ENCODE measurements around the gene ZNF407.

The ZNF407 gene

DNA sequence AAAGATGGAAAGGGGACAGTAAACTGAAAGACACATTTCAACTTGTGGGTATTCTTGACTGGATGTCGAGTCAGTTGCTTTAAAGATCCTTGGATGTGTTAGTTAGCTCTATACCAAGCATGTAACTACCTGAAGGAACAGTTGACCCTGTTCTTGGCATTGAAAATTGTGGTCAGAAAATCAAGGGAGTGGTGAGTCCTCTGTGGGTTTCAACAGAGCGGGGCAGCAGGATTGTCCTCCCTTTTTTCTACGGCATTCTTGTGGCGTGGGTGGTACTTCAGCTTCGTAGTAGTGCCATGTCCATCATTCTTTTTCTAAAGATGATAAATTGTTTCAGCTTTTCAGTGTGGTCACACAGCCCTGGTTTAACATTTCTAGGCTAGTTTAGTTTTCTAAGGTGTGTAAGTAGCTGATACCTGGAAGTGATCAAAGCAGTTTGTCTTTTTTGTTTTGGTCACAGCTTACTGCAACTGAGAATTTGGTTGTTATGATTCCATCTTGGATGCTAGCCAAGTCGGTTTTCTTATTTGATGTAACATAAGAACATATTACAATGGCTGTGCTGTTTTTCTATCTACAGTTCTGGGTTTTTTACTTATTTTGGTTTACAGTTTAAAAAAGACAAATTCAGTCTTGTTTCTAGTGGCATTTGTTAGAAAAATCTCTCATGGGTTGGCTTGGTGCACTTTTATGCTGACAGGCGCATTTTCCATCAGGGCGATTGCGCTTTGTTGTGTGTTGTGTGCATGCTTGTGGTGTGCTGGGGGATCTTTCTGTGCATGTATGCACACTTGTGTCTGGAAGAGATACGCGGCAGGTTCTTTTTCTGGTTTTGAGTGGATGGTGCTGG lies 84.7 kb downstream of the ZNF407 start:
- no peak for FAIRE-seq

DNA sequence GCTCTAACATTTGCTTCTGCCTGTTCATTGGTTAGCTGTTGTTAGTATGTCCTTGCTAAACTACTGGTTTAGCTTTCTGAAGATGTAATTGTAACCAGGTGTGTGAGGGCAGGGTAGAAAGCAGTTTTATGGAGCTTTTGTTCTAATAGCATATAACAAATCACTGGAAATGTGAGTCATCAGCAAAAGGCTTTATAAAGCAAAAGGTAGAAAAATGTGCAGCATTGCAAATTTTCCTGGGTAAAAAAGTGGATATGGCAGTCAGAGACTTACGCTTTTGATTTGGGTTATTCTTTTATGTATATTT lies 85.3 kb downstream of the ZNF407 start:
- no peak for FAIRE-seq

DNA sequence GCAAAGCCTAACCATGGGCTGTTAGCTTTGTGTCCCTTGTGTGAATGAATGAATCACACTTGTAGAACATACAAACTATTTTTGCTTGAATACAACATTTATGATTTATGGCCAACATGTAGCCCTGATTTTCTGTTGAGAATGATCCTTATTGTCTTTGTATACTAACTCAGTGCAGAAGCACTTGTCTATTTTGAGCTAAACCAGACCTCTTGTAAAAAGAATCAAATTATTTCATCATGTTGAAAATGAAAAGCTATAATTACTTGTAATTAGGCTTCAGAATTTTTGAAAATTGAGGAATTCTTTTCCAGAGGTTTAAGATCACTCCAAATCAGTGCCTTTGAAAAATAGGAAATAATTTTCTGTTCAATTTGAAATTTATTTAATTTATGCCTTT lies 85.9 kb downstream of the ZNF407 start:
- no peak for FAIRE-seq

DNA sequence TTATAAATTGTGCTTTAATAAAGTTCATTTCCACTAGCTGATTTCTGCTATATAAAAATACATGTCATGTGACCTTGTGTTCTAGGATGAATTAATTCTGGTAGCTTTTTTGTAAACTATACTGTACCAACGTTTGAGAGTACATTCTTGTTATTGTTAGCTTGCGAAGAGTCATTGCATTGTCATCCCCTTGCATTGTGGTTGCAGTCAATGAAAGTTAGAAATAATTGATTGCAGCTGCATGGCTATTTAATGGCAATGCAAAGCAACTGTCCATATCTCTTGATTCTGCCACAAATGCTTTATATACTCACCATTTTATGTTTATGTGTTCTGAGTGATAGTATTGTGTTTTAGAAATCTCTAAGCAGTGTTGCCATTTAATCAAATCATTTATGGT lies 91.6 kb downstream of the ZNF407 start:
- FAIRE-seq = no peak

DNA sequence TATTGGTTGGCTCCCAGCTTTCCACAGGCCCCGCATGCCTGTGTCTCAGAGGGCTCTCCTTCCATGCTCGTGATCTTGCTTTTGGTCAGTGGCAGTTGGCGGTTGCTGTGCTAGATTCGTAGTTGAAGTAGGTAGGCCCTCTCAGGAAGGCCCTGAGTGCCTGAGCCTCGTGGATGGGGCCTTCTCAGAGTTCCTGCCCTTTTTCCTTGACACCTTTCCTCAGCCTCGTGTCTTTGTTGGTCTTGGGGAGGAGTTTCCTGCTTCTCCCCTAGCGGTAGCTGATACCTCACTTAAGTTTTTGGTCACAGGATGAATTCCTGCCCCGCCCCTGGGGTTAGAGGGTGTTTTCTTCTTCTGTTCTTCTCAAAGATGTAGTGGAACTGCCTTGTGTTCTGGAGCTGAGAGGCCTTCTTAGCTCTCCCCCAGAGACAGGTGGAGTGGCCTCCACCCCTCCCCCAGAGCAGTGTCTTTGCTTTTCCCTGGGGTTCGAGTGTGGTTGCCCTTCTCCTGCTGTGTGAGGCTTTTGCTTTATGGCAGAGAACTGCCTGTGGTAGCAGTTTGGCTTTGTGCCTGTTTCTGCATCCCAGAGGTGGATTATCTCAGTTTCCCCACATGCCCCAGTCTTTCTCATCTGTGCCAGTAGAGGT lies 94.8 kb downstream of the ZNF407 start:
- FAIRE-seq = no peak

DNA sequence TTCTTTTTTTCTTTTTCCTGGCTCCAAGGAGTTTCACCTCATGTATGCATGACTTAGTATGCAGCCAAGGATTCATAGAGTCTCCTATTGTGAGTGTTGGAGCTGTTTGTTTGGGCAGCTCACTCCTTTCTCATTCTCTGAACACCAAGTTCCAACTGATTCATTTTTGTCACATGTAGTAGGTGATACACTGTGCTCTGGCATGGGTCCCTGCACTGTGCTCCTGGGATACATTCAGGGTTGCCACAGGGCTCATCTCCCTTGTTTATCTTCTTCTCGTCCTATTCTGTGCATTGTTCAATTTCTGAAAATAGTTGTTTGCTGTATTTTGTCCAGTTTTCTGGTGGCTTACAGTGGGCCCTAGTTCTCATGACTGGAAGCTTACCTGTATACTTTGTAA lies 96.8 kb downstream of the ZNF407 start:
- FAIRE-seq = no peak

DNA sequence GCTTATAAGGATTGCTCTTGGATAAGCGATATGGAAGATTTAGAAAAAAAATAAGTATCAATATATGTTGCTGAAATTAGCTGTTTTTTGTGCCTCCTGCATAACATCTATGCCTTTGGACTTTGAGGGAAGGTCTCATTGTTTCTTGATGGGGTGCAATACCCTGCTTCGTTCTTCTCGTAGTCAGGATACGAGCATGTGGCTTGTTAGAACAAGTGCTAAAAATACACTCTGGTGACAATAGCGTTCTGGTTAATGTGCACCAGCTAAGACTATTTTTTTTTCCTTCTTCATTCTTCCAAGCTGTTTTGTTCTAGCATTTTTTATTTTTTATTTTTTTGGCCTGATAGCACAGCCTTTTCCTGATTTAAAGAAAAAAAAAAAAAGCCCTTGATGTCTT lies 97.5 kb downstream of the ZNF407 start:
- FAIRE-seq = no peak

DNA sequence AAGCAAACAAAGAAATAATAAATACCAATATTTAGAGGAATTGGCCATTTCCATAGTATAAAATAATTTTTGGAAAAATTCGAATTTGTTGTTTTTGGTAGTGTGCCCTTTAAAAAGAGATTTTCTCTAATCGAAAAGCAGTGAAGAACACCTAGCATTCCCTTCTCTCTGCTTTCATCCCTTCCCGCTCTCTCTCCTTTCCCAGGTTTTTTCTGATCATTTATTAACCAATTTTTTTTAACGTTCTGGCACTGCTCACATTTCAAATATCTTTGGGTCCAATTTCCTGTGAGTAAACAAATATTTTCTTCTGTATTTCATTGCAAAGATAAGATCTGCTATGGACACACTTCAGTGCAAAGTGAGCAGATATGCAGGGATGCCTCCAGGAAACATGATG lies 101.2 kb downstream of the ZNF407 start:
- no peak for FAIRE-seq

DNA sequence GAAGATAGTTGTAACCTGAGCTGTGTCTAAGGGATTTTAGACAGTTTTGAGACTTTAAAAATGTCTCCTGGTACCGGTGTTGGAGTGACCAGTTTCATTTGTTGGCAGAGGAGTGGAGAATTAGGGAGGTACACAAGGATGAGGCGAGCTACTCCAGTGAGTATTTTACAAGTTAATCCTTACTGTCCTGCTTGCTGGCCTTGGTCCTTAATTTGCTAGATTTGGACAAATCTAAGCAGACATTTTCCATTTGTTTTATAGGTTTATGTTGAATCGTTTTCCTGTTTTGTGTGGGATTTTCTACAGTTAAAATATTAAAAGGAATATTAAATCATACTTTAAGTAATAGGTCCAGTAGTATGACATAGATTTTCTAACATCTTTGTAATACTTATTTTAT lies 101.8 kb downstream of the ZNF407 start:
- FAIRE-seq = no peak

DNA sequence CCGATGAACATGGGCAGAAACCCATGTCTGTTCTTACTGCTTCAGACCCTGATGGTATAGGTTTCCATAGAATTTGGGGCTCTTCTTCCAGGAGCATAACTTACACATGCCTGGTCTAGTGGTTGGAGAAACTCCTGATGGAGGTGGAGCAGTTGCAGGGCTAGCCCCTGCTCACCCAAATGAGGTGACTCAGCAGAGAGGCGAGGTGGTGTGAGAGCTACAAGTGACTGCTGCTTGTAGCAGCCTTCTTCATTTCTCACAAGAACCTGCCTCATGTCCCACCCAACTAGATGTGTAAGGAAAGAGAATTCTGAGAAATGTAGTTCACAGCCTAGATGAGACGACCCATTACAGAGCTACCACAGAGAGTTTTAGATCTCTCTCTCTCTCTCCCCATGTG lies 105.3 kb downstream of the ZNF407 start:
- FAIRE-seq = no peak

DNA sequence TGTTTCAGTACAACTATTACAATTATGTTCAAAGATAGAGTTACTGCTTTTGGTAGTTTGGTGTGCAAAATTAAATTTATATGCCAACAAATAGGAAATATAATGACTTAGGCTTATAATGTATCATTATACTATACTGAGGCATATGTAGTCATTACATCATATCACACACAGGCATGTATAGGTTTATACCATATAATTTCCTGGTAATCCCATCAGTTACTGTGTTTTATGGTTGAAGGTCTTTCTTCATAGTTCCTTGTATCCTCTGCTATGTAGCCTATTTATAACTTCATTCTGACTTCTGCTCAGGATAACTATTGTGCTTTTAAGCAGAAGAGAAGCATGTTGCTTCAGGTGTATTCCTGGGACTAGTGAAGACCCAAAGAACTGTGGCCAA lies 110.5 kb downstream of the ZNF407 start:
- FAIRE-seq = no peak

DNA sequence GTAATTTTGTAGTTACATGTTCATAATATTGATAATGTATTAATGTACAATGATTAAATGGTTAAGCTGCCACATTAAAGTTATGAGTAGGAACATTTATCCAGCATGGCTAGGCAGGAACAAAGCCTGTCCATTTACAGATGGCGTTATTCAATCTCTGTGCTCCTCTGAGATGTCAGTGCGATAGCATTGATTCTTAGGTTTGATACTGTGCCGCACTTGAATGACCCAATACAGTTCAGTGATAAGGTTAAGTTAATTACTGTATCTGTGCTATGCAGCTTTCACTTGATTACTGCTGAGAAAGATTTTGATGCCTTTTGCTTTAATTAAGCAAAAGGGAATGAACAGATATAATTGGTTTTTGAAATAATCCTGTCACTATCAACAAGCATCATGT lies 111.8 kb downstream of the ZNF407 start:
- FAIRE-seq = no peak

DNA sequence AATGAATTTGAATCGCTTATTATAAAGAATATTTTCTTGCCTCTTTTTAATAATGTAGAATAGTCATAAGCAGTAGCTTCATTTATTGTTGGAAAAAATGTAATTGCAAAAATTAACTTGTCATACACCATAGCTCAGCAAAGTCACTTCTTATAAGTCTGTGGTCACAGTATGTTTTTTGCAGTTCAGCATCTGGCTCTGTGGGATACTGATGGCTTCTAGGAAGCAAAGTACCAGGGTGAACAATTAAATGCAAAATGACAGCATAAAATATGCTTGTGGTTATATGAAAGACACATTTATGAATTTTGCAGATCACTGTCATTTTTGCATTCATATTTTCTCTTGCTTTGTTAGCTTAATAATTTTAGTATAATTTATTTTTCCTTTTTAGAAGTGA lies 116.5 kb downstream of the ZNF407 start:
- no peak for FAIRE-seq

DNA sequence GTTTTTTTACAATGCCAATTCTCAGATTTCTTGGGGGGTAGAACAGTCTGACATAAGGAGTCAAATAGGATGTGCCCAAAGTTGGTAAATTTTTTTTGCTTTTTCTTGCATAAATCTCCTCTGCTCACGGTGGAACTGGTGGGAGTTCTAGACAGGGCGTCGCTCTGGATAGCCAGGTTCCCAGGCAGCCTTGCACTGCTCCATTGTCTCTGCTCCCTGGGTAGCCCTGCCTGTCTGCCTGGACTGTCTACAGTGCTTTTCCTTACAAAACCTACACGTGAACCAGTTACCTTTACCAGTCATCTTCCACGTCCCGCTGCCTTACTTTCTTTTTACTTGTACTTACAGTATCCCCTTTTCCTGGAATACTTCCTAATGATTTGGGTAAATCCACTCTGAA lies 117.1 kb downstream of the ZNF407 start:
- FAIRE-seq = no peak

DNA sequence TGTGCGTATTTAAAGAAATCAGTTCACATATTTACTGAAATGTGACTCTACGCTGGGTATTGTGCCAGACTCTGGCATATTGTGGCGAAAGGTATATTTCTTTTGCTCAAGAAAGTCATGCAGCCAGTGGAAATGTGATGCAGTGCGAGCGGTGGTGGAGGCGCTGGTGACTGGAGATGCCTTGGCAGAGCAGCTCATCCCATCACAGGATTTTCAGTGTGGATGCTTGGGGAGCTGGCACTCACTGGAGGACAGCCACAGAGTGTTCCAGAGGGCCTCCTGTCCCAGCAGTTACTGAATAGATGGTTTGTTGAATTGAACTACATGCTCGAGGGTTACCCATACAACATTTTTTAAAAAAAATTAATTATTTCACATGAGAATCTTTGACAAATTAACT lies 117.6 kb downstream of the ZNF407 start:
- no peak for FAIRE-seq

DNA sequence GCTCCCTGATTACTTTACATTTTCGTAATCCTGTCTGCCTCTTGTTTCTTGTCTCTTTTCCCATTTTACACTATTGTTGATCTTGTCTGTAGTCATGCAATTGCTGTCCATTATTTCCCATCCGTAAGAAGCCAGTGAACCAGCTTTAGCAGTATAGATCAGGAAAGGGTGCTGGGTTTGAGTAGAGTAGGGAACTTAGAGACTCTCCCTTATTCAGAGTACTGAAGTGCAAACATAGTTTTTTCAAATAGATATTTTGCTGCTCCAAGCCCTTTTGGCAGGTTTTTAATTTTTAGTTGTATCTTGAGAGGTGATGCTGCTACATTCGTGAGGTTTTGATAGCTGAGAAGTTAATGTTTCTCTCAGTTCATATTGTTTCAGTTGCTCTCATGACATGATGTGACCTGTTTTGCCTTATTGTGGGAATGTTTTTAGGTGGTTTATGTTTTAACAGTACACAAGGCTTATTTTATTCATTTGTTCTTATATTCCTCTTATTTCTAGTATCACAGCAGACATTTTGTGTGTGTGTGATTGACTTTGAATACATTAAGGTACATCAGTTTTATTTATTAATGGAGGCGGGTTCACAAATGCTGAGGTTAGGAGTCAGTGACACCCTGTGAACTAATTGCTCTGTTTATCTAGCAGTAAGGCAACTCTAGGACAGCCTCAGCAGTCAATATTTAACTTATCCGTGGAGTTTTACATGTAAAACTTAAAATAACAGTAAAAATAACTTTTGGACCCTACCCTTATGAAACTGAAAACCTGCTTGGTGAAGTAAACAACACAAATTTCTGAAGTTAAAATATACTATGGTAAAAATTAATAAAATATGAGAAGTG lies 118.4 kb downstream of the ZNF407 start:
- no peak for FAIRE-seq

DNA sequence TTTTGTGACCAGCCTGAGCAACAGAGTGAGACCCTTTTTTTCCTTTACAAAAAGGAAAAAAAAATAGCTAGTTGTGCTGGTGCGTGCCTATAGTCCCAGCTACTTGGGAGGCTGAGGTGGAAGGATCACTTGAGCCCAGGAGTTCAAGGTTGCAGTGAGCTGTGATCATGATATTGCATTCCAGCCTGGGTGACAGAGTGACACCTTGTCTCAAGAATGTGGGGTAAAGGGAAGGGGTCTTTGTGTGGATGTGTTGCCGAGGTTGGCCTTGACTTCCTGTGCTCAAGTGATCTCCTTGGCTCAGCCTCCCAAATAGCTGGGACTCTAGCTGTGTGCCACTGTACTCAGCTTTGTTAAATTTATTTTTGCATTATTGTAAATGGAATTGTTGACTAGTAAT lies 120.6 kb downstream of the ZNF407 start:
- no peak for FAIRE-seq

DNA sequence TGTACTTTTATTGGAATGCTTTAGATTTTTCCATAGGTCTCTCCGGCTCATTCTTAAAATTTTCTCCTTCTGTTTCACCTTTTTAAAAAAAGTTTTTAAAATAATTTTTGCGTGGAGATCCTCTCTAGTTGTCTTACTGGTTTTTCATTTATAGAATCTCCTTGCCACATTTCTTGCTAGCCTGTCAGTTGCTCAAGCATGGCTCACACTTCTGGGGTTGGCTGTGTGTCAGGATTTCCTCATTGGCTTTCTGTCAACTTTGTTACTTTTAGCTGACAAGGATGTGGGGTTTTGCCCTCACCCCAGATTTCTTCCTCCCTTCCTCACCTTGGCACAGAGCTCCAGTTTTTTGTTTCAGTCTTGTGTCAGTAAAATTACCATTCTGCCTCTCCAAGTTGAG lies 124.6 kb downstream of the ZNF407 start:
- no peak for FAIRE-seq

DNA sequence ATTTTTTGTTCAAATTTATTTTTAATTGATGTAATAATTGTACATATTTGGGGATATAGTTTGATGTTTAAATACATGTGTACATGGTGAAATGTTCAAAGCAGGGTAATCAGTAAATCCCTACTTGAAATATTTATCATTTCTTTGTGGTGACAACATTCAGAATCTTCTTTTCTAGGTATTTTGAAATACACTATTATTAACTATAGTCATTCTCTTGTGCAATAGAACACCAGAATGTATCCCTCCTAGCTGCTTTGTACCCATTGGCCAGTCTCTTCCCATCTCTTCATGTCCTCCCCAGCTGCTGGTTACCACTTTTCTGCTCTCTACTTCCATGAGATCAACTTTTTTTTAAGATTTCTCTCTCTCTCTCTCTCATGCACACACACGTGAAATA lies 126.5 kb downstream of the ZNF407 start:
- no peak for FAIRE-seq

DNA sequence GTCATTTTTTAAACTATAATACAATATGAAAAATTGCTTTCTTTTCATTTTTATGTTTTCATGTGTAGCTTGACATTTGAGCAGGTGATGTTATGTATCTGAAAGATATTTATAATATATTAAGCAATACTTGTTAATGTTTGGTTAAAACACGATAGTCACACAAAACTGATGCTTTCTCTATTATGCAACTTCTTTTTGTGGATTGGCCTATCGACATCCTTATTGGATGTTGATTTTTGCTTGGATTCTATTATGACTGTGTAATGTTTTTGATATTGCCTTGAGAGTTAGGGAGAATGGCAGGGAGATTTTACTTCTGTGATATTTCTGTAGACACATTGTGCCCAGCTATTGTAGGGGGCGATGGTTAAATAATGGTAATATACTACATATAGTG lies 128.0 kb downstream of the ZNF407 start:
- FAIRE-seq = peak; percentile 34

DNA sequence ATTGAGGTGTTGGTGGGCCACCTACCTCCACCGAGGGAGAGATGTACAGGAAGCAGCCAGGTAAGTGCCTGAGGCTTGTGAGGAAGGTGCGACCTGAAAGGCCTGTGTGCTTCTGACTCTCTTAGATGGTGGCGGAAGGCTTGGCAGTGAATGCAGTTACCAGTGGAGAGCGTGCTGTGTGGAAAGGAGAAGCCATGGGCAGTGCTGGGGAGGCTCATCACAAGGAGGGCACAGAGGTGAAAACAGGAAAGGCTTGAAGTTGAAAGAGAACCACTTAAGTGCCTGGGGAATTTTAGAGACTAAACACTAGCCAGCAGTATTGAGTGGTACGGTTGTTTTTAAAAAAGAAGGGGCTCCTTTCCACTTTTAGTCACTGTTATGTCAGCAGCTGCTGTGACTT lies 130.9 kb downstream of the ZNF407 start:
- FAIRE-seq = no peak

DNA sequence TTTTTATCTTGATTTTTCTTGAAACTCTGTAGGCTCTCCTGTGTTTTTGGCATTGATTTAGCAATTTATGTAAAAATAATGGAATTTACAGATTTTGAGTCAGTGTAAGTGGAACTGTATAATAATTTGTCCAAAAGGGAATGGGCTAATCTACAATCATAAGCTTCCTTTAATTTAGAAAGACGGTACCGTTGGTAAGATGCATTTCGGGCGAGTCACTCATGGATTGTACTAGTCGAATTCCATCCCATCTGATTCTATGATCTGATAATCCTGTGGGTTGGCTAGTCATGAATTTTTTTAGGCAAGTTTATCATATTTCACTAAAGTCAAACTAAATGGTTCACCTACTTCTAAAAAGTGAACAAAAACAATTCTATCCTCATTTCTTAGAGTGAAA lies 133.4 kb downstream of the ZNF407 start:
- FAIRE-seq = no peak

DNA sequence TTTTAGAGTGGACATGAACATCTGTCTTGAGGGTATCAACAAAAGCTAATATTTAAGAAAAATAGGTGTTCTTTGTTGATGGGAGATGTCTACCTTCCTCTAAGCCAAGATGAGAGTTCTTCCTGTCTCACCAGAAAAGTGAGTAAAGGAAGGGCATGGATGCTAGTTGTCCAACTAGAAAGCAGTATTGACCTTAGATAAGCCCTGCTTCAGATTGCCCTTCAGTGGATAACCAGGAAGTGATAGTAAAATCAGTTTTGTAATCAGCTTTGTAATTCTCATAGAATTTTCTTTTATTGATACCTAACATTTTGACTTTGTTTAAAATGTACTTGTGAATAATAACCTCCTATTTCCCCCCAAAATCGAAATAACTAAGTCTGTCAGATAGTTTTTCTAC lies 134.7 kb downstream of the ZNF407 start:
- no peak for FAIRE-seq

DNA sequence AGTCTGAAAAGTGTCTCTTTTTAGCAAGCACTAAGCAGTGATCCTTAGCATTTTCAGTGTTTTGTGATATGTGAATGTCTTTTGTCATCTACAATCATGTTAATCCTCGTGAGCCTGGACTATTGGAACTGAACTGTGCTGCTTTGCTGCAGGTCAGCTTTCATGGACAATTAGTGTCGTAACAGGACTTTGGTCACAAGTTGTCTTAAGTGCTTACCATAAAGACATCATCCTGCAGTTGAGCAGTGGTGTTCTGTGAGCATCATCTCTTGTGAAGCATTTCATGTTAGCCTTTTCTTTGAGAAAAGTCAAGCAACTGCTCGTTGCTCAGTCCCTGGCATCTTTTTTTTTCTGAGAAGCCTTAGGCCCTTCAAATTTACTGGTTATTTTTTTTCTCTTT lies 135.9 kb downstream of the ZNF407 start:
- FAIRE-seq = no peak
